HG03280 (cell line): Measurements from ENCODE around the gene SLC15A3.

Experiments
- ATAC-seq: cut with Tn5 transposase; IDR thresholded peaks from one replicate; pipeline ENCODE4 v1.9.1; 2021; ENCODE audit warnings: mild to moderate bottlenecking, moderate library complexity; ENCODE audit not compliant: unreplicated experiment

The SLC15A3 gene

DNA sequence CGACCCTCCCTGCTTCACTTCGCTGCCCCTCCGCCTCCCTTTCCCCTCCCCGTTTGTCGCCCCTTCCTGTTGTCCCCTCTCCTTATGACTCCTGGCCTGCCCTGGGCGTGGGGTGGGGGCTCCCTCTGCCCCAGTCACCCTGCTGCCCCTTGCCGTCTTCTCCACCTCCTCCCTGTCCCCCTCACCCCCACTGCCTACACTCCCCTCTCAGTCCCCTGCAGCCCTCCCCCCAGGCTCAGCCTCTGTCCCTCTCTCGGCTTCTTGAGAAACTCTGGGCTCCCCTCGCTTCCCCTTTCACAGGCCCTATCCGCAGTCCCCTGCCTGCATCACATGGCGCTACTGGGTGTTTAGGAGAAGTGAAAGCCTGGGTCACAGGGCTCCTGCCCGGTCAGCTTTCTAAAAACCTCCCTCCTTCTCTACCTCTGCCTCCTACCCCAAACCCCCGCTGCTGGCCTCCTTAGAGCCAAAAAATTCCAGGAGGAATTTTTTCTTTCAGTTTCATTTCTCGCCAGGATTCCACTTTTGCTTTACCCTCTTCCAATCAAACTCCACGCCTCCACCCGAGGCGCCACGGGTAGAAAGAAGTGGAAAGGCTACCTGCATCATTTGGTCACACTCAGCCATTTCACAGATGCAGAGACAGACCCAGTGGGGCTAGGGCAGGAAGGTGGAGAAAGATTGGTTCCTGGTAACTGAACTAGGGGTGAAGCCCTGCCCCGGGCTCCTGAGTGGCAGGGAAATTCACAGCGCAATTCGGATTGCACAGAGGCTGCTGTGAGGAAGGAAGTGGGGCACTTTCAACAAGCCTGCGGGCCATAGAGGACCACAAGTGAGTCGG lies at the start of gene SLC15A3:
Gene SLC15A3 (minus strand): TSS at position 273 of the 838 bp plus-strand sequence. CDS start 625 bp downstream, outside the sequence.
- peak; percentile 78 for ATAC-seq

DNA sequence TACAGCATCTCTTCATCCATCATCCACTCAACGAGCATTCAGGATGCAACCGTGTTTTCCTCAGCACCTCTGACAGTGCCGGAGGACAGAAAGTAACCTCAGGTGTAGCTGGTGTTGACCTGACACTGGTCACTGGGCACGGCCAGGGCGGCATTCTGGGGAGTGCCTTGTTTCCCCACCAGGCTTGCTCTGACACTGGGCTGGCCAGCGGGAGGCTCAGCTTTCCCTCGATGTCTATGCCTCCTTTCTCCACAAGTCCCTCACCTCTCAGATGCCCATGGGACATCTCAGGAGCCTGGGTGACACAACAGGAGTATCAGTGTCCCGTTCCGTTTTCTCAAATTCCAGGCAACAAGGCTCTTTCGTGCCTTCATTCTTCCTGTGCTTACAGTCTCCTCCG lies 48.5 kb upstream of the SLC15A3 start:
- no peak for ATAC-seq

DNA sequence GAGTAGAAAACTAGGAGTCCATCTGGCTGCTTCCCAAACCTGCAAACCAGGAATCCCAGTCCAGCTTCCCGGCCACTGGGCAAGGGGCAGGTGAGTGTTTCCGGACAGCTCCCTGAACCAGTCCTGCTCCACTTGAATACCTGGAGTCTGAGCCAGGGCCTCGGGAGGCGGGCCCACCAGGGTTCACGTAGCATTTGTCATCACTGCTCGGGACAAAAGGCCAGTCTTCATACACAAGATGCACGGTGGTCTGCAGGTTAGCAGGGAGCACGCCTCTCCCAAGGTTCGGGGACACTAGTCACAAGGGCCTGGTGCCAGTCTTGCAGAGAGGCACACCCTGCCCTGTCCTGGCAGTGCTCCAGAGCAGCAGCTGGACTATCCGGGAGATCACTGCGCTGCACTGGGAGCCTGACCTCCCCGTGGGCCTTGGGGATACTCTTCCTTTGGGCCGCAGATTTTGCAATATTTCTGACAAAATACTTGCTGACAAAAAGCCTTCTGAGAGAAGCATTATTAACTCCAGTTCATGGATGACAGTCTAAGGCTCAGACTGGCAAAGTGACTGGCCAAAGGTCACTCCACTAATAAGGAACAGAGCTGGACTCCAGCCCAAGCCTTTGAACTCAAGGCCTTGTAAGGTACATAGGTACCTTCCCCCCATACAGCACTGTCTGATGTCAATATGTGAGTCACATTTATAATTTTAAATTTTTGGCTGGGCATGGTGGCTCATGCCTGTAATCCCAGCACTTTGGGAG lies 44.6 kb upstream of the SLC15A3 start:
- no peak for ATAC-seq

DNA sequence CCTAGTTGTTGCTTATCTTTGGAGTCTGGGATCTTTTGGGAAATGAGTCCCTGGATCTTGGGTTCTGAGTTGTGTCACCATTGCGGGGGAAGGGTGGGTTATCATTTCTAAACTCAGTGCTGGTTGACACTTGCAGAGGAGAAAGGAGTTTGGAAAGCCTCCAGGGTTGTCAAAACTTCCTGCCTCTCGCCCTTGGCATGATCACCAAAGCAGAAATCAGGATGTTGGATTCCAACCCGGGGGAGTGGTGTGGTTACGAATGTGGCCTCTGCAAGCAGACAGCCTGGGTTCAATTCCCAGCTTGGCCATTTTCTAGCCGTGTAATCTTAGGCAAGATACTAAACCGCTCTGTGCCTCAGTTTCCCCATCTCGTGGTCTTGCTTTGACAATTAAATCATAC lies 43.8 kb upstream of the SLC15A3 start:
- no peak for ATAC-seq

DNA sequence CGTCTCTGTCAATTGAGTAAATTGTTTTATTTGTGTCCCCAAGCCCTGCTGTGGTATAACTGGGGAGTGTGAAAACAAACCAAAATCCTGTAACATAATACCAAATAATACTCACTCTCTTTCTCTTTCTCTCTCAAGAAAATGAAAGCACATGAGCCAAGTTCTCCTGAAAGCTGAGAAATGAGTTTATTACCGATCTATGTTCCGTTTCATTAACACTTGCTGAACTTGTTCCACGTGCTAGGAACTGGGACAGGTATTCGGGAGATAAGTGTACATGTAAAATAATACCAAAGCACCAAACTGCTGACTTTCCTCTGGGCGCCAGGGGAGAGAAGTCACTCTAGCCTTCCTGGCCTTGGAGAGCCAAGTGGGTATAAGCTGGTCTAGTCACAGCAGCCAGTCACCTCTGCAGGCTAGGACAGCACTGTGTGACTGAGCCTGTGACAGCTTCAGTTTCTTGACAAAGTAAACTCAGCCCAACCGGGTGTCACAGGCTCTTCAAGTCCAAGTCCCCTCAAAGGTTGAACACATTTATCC lies 42.6 kb upstream of the SLC15A3 start:
- no peak for ATAC-seq

DNA sequence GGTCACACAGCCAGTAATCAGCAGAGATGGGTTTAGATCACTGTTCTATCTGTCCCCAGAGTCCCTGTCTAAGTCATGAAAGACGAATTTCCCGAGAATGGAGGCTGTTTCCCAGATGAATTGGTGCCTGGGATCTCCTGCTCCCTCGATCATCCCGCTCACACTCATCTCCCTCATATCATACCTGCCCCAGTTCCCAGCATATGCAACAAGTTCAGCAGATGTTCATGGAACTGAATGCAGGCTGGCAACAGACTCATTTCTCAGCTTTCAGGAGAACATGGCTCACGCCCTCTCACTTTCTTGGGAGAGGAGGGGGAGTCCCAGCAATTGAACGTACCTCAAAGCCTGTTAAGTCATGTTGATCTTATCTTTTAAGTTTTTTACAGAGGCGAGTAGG lies 41.6 kb upstream of the SLC15A3 start:
- ATAC-seq, result no peak

DNA sequence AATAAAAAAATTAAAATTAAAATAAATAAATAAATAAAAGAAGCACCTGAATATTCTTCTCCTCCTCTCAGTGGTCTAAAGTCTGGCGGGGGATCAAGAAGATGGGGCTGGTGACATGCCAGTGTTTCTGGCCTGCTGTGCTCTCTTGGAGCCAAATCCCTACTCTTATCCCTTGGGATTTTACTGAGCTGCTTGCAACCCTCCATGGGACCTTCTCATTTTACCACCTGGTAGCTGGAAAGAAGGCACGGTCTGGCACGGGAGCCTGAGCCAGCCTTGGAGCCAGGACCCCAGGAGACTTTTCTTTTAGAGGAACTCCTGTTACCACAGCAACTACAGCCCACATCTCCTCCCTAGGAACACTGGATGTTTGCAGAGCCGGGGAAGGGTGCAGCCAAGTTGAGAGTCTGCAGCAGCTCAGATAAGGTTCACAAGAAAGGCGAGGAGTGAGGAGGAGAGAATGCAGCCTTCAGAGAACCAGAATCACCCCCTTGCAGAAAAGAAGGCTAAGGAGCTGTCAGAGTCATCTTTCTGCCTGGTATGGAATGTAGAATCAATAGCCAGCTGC lies 41.0 kb upstream of the SLC15A3 start:
- no peak for ATAC-seq

DNA sequence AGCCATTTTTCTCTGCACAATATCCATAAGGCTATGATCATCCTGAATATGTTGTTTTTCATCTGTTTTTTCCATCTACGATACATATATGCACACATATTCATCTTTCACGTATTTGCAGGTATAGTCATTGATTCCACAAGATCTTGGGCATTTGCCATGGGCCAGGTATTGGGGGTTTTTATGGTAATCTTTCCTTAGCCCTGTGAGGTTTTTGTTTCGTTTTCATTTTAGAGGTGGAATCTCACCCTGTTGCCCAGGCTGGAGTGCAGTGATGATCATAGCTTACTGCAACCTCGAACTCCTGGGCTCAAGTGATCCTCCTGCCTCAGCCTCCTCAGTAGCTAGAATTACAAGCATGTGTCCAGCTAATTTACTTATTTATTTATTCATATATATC lies 39.5 kb upstream of the SLC15A3 start:
- no peak for ATAC-seq

DNA sequence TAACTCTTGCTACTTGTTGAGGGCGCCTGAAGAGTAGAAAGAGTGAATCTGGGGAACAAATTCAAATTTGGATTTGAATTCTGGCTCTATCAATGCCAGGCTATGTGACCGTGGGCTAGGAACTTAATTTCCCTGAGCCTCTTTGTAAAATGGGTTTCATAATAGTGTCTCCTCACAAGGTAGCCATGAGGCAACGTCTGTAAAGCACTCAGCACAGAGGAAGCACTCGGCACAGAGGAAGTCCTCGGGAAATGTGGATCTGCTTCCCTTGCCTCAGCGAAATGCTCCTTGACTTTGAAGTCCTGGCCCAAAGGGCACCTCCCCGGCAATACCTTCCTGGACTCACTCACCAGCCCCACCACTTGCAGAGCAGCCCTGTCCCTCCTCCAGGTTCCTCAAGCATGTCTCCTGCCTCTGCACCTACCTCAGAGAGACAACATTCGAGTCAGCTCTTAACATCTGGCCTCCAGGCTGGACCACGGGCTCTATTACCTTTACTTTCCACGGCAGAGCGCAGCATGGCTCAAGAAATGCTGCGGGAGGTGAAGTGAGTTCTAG lies 37.2 kb upstream of the SLC15A3 start:
- ATAC-seq, result no peak

DNA sequence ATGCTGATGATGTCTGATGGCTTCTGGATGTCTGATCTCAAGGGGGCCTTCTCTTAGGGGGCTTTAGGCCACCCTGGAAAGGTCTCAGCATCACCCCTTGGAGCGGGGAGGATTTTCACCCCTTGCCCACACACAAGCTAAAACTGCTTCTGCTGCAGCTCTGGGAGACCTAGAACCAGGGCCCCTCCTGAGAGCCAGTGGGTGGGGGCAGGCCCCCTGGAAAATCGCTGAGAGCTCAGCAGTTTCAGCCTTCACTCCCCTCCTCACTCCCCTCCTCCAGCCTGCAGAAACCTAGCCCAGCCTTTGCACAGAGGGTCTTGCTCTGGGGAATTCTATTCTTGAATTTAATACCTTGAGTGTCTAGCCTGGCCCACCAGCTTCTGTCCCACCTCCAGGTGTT lies 36.7 kb upstream of the SLC15A3 start:
- ATAC-seq, result no peak

DNA sequence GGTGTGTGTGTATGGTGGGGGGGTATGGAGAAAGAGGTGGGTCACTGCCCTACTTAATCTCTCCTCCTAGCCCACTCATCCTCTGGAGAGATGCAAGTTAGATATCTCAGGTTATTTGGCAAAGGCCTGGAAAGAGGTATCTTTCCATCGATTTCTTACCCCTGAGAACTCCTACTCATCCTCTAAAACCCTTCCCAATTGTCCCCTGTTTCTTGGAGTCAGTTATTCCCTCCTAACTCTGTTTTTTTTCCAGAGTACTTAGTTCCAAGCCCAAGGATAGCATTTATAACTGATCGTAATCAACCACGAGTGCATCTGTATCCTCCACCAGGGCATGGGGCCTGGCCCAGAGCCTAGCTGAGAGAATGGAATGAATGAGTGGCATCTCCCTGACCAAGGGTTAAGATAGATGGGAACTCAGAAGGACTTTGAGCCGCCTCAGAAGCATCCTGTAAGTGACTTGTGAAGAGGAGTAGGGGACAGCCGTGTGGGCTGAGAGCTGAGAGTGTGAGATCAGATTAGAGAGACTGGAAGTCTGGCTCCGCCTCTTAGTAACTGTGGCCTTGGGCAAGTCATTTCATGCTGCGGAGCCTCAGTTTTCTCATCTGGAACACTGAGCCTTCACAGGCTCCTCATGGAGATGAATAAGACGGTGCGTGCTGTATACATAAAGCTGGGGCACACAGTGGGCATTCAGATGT lies 35.8 kb upstream of the SLC15A3 start:
- no peak for ATAC-seq

DNA sequence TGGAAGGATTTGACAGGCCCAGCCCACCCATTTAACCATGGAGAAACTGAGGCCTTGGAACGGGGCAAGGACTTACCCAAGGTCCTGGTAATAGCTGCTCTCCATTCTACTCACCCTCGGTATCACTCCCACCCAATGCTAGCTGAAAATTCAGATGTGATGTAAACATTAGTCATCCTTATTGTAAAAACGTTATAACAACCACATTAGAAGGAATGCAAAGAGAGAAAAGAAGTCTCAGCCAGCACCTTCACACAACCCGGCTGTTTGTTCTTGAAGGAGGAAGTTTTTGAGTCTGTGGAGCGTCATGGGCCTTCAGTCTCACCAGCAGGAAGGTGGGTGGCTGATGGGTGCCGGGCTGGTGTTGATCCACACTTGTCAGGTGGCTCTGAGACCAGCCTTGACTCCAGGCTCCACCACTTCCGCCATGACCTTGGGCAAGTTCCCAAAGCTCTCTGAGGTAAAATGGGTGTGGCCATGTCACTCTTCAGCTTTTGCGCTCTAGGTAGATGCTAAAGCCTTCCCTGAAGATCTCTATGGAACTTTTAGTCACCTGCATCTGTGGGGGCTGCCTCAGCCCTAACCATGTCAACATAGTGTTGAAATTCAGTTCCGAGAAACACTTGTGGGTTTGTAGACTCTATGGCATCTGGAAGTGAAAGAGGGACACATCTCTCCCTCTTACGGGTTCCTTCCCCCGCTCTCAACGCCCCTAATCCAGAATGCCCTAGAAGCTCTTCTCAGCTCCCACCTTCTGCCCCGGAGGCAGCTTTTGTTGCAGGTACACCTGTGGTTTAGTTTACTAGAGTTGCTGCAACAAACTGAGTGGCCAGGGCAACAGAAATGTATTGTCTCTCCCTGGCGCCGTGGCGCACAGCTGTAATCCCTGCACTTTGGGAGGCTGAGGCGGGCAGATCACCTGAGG lies 34.3 kb upstream of the SLC15A3 start:
- ATAC-seq, result no peak

DNA sequence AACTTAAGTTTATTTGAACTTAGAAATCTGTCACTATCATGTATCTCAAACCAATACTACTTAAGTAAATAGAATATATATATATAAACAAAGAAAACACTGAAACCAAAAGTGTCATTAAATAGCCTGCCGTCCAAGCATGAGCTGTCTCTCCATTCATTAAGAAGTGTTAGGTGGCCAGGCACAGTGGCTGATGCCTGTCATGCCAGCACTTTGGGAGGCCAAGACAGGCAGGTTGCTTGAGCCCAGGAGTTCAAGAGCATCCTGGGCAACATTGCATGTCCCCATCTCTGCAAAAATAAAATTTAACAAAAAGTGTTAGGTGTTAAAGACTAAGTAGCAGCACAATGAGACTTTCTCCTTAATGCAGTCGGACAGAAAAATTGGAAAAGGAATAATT lies 33.5 kb upstream of the SLC15A3 start:
- ATAC-seq, result no peak

DNA sequence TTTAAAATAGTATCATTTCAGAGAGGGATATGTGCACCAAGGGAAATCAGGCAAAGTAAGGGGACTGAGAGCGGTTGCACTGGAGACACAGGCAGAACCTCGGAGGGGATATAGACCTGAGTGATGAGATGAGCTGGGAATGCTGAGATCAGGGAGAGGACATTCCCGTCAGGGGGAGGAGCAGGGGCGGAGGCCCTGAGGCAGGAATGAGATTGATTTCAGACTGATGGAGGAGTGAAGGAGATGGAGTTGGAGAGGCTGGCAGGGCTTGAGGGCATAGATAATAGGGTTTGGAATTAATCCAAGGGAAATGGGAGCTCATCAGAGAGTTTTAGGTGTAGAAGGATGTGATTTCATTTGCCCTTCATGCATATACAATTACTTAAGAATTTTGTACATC lies 32.7 kb upstream of the SLC15A3 start:
- no peak for ATAC-seq

DNA sequence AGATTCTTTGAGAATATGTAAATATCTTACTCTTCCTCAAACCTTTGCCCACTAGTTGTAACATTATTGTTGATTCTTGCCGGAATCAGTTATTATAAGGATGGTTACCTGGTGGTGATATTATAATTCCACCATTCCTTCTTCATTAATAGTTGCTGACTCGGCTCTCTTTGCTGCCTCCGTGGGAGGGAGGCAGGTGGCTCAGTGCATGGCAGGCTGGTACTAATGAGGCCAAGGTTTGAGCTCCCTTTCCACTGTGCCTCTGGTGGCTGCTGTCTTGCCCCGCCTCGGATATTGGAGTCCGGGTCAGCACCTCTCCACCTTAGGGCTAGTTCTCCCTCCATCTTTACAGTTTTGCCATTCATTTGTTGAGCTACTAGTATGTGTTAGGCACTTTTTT lies 32.2 kb upstream of the SLC15A3 start:
- ATAC-seq, result no peak

DNA sequence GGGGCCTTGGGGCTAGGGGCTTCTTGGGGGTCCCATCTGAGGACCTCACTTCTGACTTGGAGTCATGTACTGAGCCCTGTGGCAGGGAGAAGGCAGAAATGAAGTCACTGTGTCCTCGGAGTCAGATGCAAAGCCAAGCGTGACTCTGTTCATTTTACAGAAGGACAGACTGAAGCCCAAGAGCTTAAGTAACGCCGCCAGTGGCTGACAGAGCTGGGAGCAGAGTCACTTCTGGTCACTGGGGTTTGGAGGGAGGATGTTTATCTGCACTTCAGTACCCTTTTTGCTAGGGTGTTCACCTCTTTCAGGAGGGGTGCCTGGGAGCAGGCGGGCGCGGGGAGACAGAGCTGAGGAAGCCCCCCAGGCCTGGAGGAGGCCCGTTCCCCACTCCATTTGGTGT lies 30.2 kb upstream of the SLC15A3 start:
- ATAC-seq, result no peak

DNA sequence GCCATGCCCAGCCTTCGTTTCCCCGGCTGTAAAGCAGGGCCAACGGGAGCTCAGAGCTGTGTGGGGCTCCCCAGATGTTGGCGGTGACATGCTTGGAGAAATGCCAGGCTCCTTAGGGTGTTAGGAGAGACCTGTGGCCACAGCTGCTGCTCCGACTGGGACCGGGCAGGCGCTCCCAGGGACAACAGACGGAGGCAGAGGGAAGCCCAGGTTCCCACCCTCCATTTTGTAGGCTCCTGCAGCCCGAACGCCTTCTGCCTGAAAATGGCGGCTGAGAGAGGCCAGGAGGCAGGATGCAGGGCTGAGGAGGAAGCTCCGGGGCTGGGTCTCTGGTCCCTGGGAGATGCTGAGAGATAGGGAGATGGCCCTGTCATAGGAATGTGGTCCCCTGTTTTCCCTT lies 29.5 kb upstream of the SLC15A3 start:
- no peak for ATAC-seq

DNA sequence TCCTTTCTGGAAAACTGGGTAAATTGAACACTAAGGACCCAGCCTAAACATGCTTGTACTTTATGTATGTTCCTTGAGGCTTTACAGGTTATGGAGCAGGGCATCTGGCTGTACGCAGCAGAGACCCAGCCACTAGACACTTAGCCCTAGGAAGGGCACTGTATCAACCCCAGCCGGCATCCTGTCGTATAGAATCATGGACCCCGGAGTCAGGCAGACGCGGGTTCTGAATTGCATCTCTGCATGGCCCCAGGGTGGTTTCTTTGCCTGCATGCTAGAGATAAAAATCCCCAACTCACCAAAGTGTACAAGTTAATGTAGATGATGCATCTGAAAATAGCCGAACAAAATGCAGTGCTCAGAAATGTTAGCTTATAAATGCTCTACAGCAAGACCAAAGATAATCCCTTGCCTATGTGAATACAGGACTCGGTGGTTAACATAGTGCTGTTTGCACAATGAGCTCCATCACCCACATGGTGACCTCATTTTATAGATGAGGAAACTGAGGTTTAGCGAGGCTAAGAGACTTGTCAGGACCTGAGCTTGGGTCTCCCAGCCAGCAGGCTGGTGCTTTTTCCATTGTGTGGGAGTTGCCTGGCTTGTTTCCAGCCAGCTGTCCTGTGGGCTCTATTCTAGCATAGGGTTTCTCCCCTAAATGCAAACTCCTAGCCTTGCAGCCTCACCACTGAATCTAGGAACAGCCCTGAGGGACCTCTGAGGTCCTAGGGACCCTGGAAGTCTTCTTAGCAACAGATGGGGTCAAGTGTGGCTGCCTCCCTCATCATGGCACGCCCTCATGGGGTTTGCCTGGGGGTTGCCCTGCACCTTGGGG lies 26.8 kb upstream of the SLC15A3 start:
- ATAC-seq, result no peak

DNA sequence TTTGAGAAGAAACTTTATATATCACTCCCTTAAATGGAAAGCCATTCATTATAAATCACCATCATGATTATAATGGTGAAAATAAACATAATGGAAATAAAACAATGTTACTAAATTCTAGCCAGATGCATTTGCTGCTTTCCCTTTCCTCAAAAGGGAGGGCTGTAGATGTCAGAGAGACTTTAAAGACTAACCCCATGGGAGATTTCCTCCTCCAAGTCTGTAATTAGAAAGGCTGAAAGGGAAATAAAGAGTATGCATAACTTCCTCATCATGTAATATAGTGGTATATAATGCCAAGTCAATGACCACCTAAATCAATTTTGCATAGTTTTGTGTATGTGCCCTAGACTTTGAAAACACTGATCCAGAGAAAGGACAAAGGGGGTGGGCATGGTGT lies 25.9 kb upstream of the SLC15A3 start:
- ATAC-seq, result no peak
